Upper lobe of left lung (tissue), 6 donors: Measurements from ENCODE around the gene SLC7A10. TPM values are rescaled to one million over a fixed set of nuclear protein-coding genes. Genes with fewer than 3 reads are reported as not detected.

Experiments used
- ATAC-seq, 2 donors: fragments of 200-7000 bp; cut with Tn5 transposase; one replicate each; pipeline ENCODE4 v1.9.1; 2022; ENCODE audit warnings: mild to moderate bottlenecking in 2 of 2, moderate library complexity in 2 of 2; ENCODE audit not compliant: low FRiP score in 2 of 2
- DNase-seq, 2 donors: peaks; one replicate each; pipeline ENCODE4 v3.0.0-alpha.2; 2019 to 2020
- H3K27ac ChIP-seq, 4 donors: fragments of 200-600 bp; sonication (generic); one replicate each; pipeline ENCODE4 v1.5.1; 2016 to 2019
- H3K27me3 ChIP-seq, 4 donors: fragments of 200-600 bp; sonication (generic); one replicate each; pipeline ENCODE4 v1.5.1; 2017 to 2019
- H3K36me3 ChIP-seq, 4 donors: fragments of 200-600 bp; sonication (generic); one replicate each; pipeline ENCODE4 v1.5.1; 2016 to 2019
- H3K4me1 ChIP-seq, 4 donors: fragments of 200-600 bp; sonication (generic); one replicate each; pipeline ENCODE4 v1.5.1; 2018 to 2019
- H3K4me3 ChIP-seq, 4 donors: fragments of 200-600 bp; sonication (generic); one replicate each; pipeline ENCODE4 v1.5.1; 2017 to 2019; ENCODE audit warnings: mild to moderate bottlenecking in 2 of 4, moderate library complexity in 1 of 4
- H3K9me3 ChIP-seq, 4 donors: fragments of 200-600 bp; sonication (generic); one replicate each; pipeline ENCODE4 v1.5.1; 2018 to 2019
- CTCF ChIP-seq, 6 experiments: fragments of 450-650 bp in 4 of 6; fragments of 200-600 bp in 2 of 6; sonication (generic) in 2 of 6; IDR thresholded peaks; one replicate each; pipeline ENCODE4 v1.5.1; 2016 to 2019; ENCODE audit warnings: antibody characterized with exemption in 6 of 6
- EP300 ChIP-seq, 4 donors: sonication (generic); formaldehyde crosslinking; IDR thresholded peaks; one replicate each; pipeline ENCODE4 v1.5.1; 2017; ENCODE audit warnings: antibody characterized with exemption in 4 of 4, control low read depth in 2 of 4
- POLR2A ChIP-seq, 4 donors: fragments of 450-650 bp; IDR thresholded peaks; one replicate each; pipeline ENCODE4 v1.5.1; 2016 to 2017; ENCODE audit warnings: antibody characterized with exemption in 4 of 4, mild to moderate bottlenecking in 2 of 4
- POLR2AphosphoS5 ChIP-seq, 2 donors: sonication (generic); formaldehyde crosslinking; IDR thresholded peaks; one replicate each; pipeline ENCODE4 v1.5.1; 2017; ENCODE audit warnings: antibody characterized with exemption in 2 of 2
- whole genome bisulfite sequencing, 2 donors: methylation state at CpG; one replicate each; pipeline ENCODE4 v1.1.5; 2017 to 2018; 5-methylcytosine and 5-hydroxymethylcytosine counted together
- total RNA-seq, 6 donors: library from RNA; depleted of rRNA in 4 of 6; stranded (reverse); fragments of >200 nt in 4 of 6; gene quantifications; one replicate each; pipeline versions ENCODE4 v1.1.0 to v1.2.1, GENCODE V29; 2016 to 2021
- donor health status: DM: no; HTN: no; CAD: no; lungs with moderate emphysema.
- donor health status: DM: no; HTN: yes; CAD: no; lungs with severe emphysema.

SLC7A10 gene
- total RNA-seq, 6 donors from 2014 or later = 0.29 to 2.1 (median 0.47) TPM; not detected in 2

DNA sequence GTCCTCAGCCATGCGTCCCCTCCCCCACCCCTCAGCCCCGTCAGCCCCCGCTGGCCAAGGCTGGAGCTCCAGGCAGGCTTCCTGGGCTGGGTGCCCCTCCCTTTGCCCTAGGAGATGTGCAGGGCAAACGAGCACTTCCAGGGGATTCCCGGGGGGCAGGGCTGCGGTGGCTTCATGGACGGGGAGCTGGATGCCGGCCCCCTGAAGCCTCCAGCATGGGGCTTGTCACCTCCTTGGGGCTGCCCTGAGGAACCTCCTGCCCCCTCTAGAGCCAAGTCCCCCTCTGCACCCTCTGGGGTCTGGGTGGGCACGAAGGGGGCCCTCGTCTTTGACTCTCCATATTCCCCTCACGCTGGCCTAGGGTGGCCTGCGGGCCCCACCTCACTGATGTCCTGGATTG, 25.4 kb upstream of the SLC7A10 start:
- Histone ChIP-seq H3K9me3 (peaks cover 0 to under 1% (median 0%) of the 10 kb centered on the region in 4 donors), H3K36me3 (no peaks in the 10 kb centered on the region), H3K27me3 (no peaks in the 10 kb centered on the region), H3K27ac (no peak overlapping the region), H3K4me1 (peaks cover 3 to 17% (median 9%) of the 10 kb centered on the region in 4 donors), H3K4me3 (no peak overlapping the region)
- ATAC-seq (no peak), DNase-seq (no peak)
- TF ChIP-seq POLR2A (IDR thresholded peaks at IDR 0.05) (no peak), CTCF (IDR thresholded peaks at IDR 0.05) (no peak), POLR2AphosphoS5 (IDR thresholded peaks at IDR 0.05) (no peak), EP300 (IDR thresholded peaks at IDR 0.05) (no peak)
- WGBS, 2 donors = 71 to 78% methylated on average over 7 to 11 of the region's 12 CpGs

- no peak for DNase-seq
- Histone ChIP-seq H3K4me3 (no peak overlapping the region), H3K27me3 (no peaks in the 10 kb centered on the region), H3K36me3 (no peaks in the 10 kb centered on the region), H3K27ac (no peak overlapping the region), H3K9me3 (peaks cover 0 to 7% (median 3%) of the 10 kb centered on the region in 4 donors), H3K4me1 (peaks cover 3 to 17% (median 9%) of the 10 kb centered on the region in 4 donors)
- 100% methylated on average over 1 of the region's 1 CpG for WGBS, 2 donors
- no peak for ATAC-seq
- TF ChIP-seq CTCF (IDR thresholded peaks at IDR 0.05) (no peak), POLR2A (IDR thresholded peaks at IDR 0.05) (no peak), EP300 (IDR thresholded peaks at IDR 0.05) (no peak), POLR2AphosphoS5 (IDR thresholded peaks at IDR 0.05) (no peak)
Observed at GRCh38 chr19:33250500-33250899, 24.9 kb upstream of the SLC7A10 start.

GRCh38 chr19:33249740-33250366, 24.2 kb upstream of the SLC7A10 start:
- peaks cover 3 to 17% (median 9%) of the 10 kb centered on the region in 4 donors for H3K4me1 ChIP-seq
- ATAC-seq = no peak
- peaks cover 0 to 9% (median 4%) of the 10 kb centered on the region in 4 donors for H3K9me3 ChIP-seq
- 71 to 73% methylated on average over 3 of the region's 3 CpGs for WGBS, 2 donors
- no peaks in the 10 kb centered on the region for H3K36me3 ChIP-seq
- DNase-seq = no peak
- peak overlapping the region in 1 of 4 donors; percentile 32 for H3K27ac ChIP-seq
- TF ChIP-seq POLR2AphosphoS5 (IDR thresholded peaks at IDR 0.05) (no peak), POLR2A (IDR thresholded peaks at IDR 0.05) (no peak), EP300 (IDR thresholded peaks at IDR 0.05) (no peak), CTCF (IDR thresholded peaks at IDR 0.05) (no peak)
- H3K4me3 ChIP-seq = no peak overlapping the region
- no peaks in the 10 kb centered on the region for H3K27me3 ChIP-seq

DNA sequence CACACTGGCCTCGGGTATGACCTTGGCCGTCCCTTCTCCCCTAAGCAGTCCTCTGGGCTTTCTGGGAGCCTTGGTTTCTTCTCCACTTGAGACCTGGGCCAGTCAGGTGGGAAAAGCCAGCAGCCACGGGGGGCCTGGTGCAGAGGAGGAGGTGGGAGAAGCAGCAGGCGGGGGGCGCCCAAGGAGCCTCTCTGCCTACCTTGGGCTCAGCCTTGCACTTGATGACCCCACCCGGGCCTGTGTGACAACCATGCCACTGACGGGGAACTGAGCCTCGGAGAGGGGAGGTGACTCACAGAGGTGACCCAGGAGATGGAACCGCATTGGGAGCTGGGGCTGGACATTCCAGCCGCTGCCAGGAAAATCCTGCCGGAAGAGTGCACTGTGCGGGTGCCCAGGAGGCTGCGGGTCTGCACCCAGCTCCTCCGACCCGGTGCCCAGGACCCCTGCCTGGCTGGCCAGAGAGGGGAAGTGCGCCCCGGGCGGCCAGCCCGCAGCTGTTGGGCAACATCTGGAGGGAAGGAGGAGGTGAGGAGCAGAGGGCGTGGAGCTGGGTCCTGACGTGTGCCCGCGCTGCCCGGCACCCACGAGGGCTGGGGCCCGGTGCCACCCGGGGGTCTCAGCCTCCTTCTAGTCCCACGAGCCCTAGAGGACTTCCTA, 23.4 kb upstream of the SLC7A10 start:
- TF ChIP-seq POLR2AphosphoS5 (IDR thresholded peaks at IDR 0.05) = peak in 1 of 2 donors; percentile 29
- TF ChIP-seq CTCF (IDR thresholded peaks at IDR 0.05) = peak in 3 of 6 experiments; percentile 15 to 24 (median 23)
- TF ChIP-seq POLR2A (IDR thresholded peaks at IDR 0.05) = no peak
- H3K27me3 ChIP-seq = no peaks in the 10 kb centered on the region
- peak; percentile 76 to 92 for DNase-seq
- H3K9me3 ChIP-seq = peaks cover 0 to 9% (median 4%) of the 10 kb centered on the region in 4 donors
- H3K4me1 ChIP-seq = peaks cover 3 to 17% (median 9%) of the 10 kb centered on the region in 4 donors
- ATAC-seq = peak in 1 of 2 donors; percentile 72
- H3K4me3 ChIP-seq = no peak overlapping the region
- 36 to 46% methylated on average over 20 to 25 of the region's 28 CpGs for WGBS, 2 donors
- no peaks in the 10 kb centered on the region for H3K36me3 ChIP-seq
- peak overlapping the region in 1 of 4 donors; percentile 32 for H3K27ac ChIP-seq
